CD14-positive monocyte (primary cell): ENCODE measurements around the gene NDUFAF8. TPM values are rescaled to one million over a fixed set of nuclear protein-coding genes. Genes with fewer than 3 reads are reported as not detected.

Experiments
- DNase-seq, 3 donors: peaks; one replicate each; pipeline ENCODE4 v3.0.0-alpha.2; 2011 to 2022
- H2AFZ ChIP-seq: 2 replicates; pipeline ENCODE4 v1.6.0; 2012; ENCODE audit warnings: mild to moderate bottlenecking, low read depth, low read length, inconsistent platforms; ENCODE audit not compliant: insufficient read depth, poor library complexity, severe bottlenecking
- H3K27ac ChIP-seq, 2 donors: 1 replicate in 1 of 2; 2 replicates in 1 of 2; pipeline ENCODE4 v1.5.1; 2012 to 2013; ENCODE audit warnings: low read length in 2 of 2, control low read depth in 1 of 2, inconsistent platforms in 1 of 2, low read depth in 1 of 2, mild to moderate bottlenecking in 1 of 2
- H3K27me3 ChIP-seq, 2 donors: one replicate each; pipeline versions ENCODE4 v1.6.0 to v1.6.1; 2011 to 2013; ENCODE audit warnings: low read length in 2 of 2; ENCODE audit not compliant: control insufficient read depth in 2 of 2, insufficient read depth in 2 of 2
- H3K36me3 ChIP-seq, 2 donors: replicated peaks in 1 of 2; 1 replicate in 1 of 2; 2 replicates in 1 of 2; pipeline versions ENCODE4 v1.5.1 to v1.6.1; 2012 to 2013; ENCODE audit warnings: low read length in 2 of 2, control low read depth in 1 of 2, inconsistent platforms in 1 of 2, mild to moderate bottlenecking in 1 of 2; ENCODE audit not compliant: insufficient read depth in 2 of 2, control insufficient read depth in 1 of 2
- H3K4me1 ChIP-seq, 2 donors: 1 replicate in 1 of 2; 2 replicates in 1 of 2; pipeline versions ENCODE4 v1.5.1 to v1.6.1; 2012 to 2013; ENCODE audit warnings: low read length in 2 of 2, control low read depth in 1 of 2, inconsistent platforms in 1 of 2, mild to moderate bottlenecking in 1 of 2, moderate library complexity in 1 of 2; ENCODE audit not compliant: insufficient read depth in 2 of 2, control insufficient read depth in 1 of 2
- H3K4me2 ChIP-seq: replicated peaks from 2 replicates; pipeline ENCODE3; 2012; ENCODE audit warnings: low read length, moderate library complexity, mild to moderate bottlenecking; ENCODE audit not compliant: poor library complexity, severe bottlenecking; ENCODE audit errors: extremely low read depth
- H3K4me3 ChIP-seq, 3 experiments: fragments of 200-600 bp in 1 of 3; sonication (generic) in 1 of 3; replicated peaks in 1 of 3; 1 replicate in 2 of 3; 2 replicates in 1 of 3; pipeline ENCODE4 v1.5.1; 2011 to 2013; ENCODE audit warnings: low read length in 3 of 3, mild to moderate bottlenecking in 3 of 3, control low read depth in 2 of 3, low read depth in 2 of 3, inconsistent platforms in 1 of 3, moderate library complexity in 1 of 3
- H3K79me2 ChIP-seq: 2 replicates; pipeline ENCODE4 v1.6.0; 2012; ENCODE audit warnings: mild to moderate bottlenecking, control low read depth, inconsistent platforms, low read length, moderate library complexity; ENCODE audit not compliant: insufficient read depth
- H3K9ac ChIP-seq: 2 replicates; pipeline ENCODE4 v1.6.0; 2017; ENCODE audit warnings: low read length, mild to moderate bottlenecking; ENCODE audit not compliant: insufficient read depth, poor library complexity, severe bottlenecking
- H3K9me3 ChIP-seq, 2 donors: replicated peaks in 1 of 2; 1 replicate in 1 of 2; 2 replicates in 1 of 2; pipeline versions ENCODE4 v1.5.1 to v1.6.1; 2012 to 2013; ENCODE audit warnings: low read length in 2 of 2, control low read depth in 1 of 2; ENCODE audit not compliant: control insufficient read depth in 1 of 2, insufficient read depth in 1 of 2
- H4K20me1 ChIP-seq: 2 replicates; pipeline ENCODE4 v1.6.0; 2012; ENCODE audit warnings: mild to moderate bottlenecking, low read length, control low read depth, moderate library complexity; ENCODE audit not compliant: insufficient read depth
- H3K27ac Mint-ChIP-seq, 7 donors: one replicate each; pipeline ENCODE4 v1.8.0; 2020; ENCODE audit warnings: mild to moderate bottlenecking in 7 of 7, mixed read lengths in 7 of 7, moderate library complexity in 6 of 7, inconsistent platforms in 2 of 7
- H3K27me3 Mint-ChIP-seq, 3 donors: one replicate each; pipeline ENCODE4 v1.8.0; 2021 to 2022; ENCODE audit warnings: low read depth in 3 of 3, mild to moderate bottlenecking in 3 of 3, mixed read lengths in 3 of 3, moderate library complexity in 3 of 3, inconsistent platforms in 1 of 3
- H3K36me3 Mint-ChIP-seq, 2 donors: one replicate each; pipeline ENCODE4 v1.8.0; 2020; ENCODE audit warnings: mixed read lengths in 2 of 2, inconsistent platforms in 1 of 2, mild to moderate bottlenecking in 1 of 2
- H3K4me1 Mint-ChIP-seq: one replicate; pipeline ENCODE4 v1.8.0; 2020; ENCODE audit warnings: mild to moderate bottlenecking, mixed read lengths
- H3K4me3 Mint-ChIP-seq, 2 donors: one replicate each; pipeline ENCODE4 v1.8.0; 2020; ENCODE audit warnings: mild to moderate bottlenecking in 2 of 2, mixed read lengths in 2 of 2, moderate library complexity in 1 of 2
- H3K9me3 Mint-ChIP-seq, 7 donors: one replicate each; pipeline ENCODE4 v1.8.0; 2020 to 2022; ENCODE audit warnings: mixed read lengths in 7 of 7, mild to moderate bottlenecking in 6 of 7, moderate library complexity in 6 of 7, inconsistent platforms in 2 of 7
- WGBS: methylation state at CpG from one replicate; pipeline ENCODE4 v1.1.5; 2013; ENCODE audit warnings: missing lambda C conversion rate; ENCODE audit not compliant: insufficient coverage; 5-methylcytosine and 5-hydroxymethylcytosine counted together
- intact Hi-C, 2 donors: fragments of 100-400 bp; cut with micrococcal nuclease; formaldehyde crosslinking; loops; one replicate each; pipeline versions ENCODE4 v1.15.0 to v1.15.1; 2023
- polyA plus RNA-seq, 3 donors: library from polyadenylated mRNA; depleted of rRNA in 1 of 3; unstranded in 2 of 3; stranded (reverse) in 1 of 3; fragments of 300-500 nt in 2 of 3; fragments of >200 nt in 1 of 3; fragmentation: Illumina TruSeq in 2 of 3; gene quantifications; 1 replicate in 2 of 3; 2 replicates in 1 of 3; pipeline ENCODE4 v1.2.3, GENCODE V29; 2012 to 2021
- TF ChIP-seq, protein P1 (sequence below): fragments of 200-600 bp; IDR thresholded peaks from one replicate; pipeline ENCODE4 v1.8.0; 2022; ENCODE audit warnings: antibody characterized with exemption, mild to moderate bottlenecking

Gene NDUFAF8
- polyA plus RNA-seq, 3 donors: 27.0 to 61.3 (median 41.0) TPM

- no peaks in the 10 kb centered on the region for H3K4me1 Mint-ChIP-seq
- Histone ChIP-seq H3K79me2 (no peaks in the 10 kb centered on the region), H3K9ac (no peak overlapping the region), H2AFZ (no peak overlapping the region), H3K4me1 (no peaks in the 10 kb centered on the region), H3K4me2 (no peak overlapping the region), H3K27ac (no peak overlapping the region), H3K27me3 (no peaks in the 10 kb centered on the region), H3K36me3 (peaks cover 4 to 18% of the 10 kb centered on the region in 2 donors), H3K4me3 (no peak overlapping the region), H3K9me3 (no peaks in the 10 kb centered on the region), H4K20me1 (no peaks in the 10 kb centered on the region)
- no peaks in the 10 kb centered on the region for H3K27me3 Mint-ChIP-seq
- no peak overlapping the region for H3K27ac Mint-ChIP-seq
- DNase-seq: no peak
- H3K9me3 Mint-ChIP-seq: no peaks in the 10 kb centered on the region
- intact Hi-C loops: no loop called here
- TF ChIP-seq, protein P1, sequence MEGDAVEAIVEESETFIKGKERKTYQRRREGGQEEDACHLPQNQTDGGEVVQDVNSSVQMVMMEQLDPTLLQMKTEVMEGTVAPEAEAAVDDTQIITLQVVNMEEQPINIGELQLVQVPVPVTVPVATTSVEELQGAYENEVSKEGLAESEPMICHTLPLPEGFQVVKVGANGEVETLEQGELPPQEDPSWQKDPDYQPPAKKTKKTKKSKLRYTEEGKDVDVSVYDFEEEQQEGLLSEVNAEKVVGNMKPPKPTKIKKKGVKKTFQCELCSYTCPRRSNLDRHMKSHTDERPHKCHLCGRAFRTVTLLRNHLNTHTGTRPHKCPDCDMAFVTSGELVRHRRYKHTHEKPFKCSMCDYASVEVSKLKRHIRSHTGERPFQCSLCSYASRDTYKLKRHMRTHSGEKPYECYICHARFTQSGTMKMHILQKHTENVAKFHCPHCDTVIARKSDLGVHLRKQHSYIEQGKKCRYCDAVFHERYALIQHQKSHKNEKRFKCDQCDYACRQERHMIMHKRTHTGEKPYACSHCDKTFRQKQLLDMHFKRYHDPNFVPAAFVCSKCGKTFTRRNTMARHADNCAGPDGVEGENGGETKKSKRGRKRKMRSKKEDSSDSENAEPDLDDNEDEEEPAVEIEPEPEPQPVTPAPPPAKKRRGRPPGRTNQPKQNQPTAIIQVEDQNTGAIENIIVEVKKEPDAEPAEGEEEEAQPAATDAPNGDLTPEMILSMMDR: no peak
- peaks cover 8 to 36% of the 10 kb centered on the region in 2 donors for H3K36me3 Mint-ChIP-seq
- H3K4me3 Mint-ChIP-seq: no peak overlapping the region
- WGBS: 97% methylated on average over 34 of the region's 37 CpGs
Observed at GRCh38 chr17:81194941-81195901, 43.9 kb upstream of the NDUFAF8 start.

DNA sequence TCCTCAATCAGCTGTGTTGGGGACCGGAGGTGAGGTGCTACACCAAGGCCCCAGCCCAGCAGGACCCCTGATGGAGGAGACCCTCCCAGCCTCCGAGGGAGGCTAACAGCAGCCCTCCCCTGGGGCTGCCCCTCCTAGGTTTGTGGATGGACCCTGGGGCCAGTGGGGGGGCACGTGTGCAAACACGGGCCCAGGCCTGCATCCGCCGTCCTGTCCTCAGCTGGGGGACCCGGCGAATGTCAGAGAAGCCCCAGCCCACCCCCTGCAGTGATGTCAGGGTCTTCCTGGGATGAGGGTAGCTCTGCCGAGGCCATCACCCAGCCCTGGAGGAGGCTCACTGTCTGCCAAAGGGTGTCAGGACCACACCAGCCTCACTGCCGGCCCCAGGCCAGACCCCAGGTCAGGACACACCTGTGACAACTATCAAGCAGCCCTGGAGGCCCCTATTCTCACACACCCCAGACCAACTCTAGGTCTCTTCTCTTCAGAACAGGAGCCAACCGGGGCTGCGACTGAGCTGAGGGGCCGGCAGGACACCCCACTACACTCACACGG is 43.1 kb upstream of the NDUFAF8 start:
- Histone ChIP-seq H3K27ac (no peak overlapping the region), H3K27me3 (no peaks in the 10 kb centered on the region), H3K4me1 (peaks cover 2 to 4% of the 10 kb centered on the region in 2 donors), H3K9me3 (no peaks in the 10 kb centered on the region), H3K79me2 (no peaks in the 10 kb centered on the region), H4K20me1 (no peaks in the 10 kb centered on the region), H3K4me3 (no peak overlapping the region), H2AFZ (no peak overlapping the region), H3K36me3 (peaks cover 4 to 18% of the 10 kb centered on the region in 2 donors), H3K4me2 (no peak overlapping the region), H3K9ac (no peak overlapping the region)
- 93% methylated on average over 8 of the region's 14 CpGs for WGBS
- Mint-ChIP-seq H3K9me3 (no peaks in the 10 kb centered on the region), H3K4me3 (no peak overlapping the region), H3K27me3 (no peaks in the 10 kb centered on the region), H3K27ac (no peak overlapping the region), H3K36me3 (peaks cover 8 to 31% of the 10 kb centered on the region in 2 donors), H3K4me1 (peaks cover 2% of the 10 kb centered on the region)
- no peak for DNase-seq
- intact Hi-C loops: no loop called here
- TF ChIP-seq, protein P1: no peak
